Measurements from ENCODE around the gene ZBTB4.

DNA sequence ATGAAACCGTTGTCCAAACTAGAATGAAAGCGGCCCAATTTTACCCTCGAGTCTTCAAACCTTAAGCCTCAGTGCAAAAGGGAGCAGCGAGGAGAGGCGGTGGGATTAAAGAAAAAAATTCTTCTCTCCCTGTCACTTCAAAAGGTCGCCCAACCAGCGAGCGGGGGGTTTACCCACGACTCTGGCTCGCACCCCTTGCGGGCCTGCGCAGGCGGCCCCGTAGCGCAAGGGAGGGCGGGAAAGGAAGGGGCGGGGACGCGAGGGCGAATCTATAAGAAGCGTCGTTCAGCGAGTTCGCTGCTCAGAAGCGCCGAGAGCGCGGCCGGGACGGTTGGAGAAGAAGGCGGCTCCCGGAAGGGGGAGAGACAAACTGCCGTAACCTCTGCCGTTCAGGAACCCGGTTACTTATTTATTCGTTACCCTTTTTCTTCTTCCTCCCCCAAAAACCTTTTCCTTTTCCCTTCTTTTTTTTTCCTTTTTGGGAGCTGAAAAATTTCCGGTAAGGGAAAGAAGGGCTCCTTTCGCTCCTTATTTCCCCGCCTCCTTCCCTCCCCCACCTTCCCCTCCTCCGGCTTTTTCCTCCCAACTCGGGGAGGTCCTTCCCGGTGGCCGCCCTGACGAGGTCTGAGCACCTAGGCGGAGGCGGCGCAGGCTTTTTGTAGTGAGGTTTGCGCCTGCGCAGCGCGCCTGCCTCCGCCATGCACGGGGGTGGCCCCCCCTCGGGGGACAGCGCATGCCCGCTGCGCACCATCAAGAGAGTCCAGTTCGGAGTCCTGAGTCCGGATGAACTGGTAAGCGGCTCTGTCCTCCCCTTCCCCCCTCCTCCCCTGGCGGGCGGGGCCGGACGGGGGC lies 4.9 kb upstream of the ZBTB4 start, which contains the start of gene POLR2A:
- no peak for TF ChIP-seq EZH2phosphoT487 (IDR thresholded peaks at IDR 0.05; ENCODE audit: borderline replicate concordance, low read depth, low read length)
- no peak for TF ChIP-seq CTCF (conservative IDR thresholded peaks at IDR 0.05; ENCODE audit: low read length)
